ENCODE data around the gene RNF125. TPM values are rescaled to one million over a fixed set of nuclear protein-coding genes. Genes with fewer than 3 reads are reported as not detected.

The RNF125 gene
- total and polyA plus RNA-seq, 2 experiments from 2014 or later = 11.4 to 29.2 TPM

Other genes starting within 250 kb of the RNF125 start
- gene TRAPPC8, start 75.7 kb upstream of the RNF125 start, total RNA-seq (2014; rRNA removed; shearing (Covaris generic)) = 45.5 and 66.2 TPM in 2 replicates
- 20.1 and 27.2 TPM in 2 replicates for gene TRAPPC8, start 75.7 kb upstream of the RNF125 start, polyA plus RNA-seq (2016; fragmentation: Nextera tagmentation; extraction: Ambion mirVana)
- gene RNF138, start 73.0 kb downstream of the RNF125 start, total RNA-seq (2014; rRNA removed; shearing (Covaris generic)) = 89.6 and 134 TPM in 2 replicates
- 48.9 and 58.0 TPM in 2 replicates for gene RNF138, start 73.0 kb downstream of the RNF125 start, polyA plus RNA-seq (2016; fragmentation: Nextera tagmentation; extraction: Ambion mirVana)
- gene MEP1B, start 171.2 kb downstream of the RNF125 start, total RNA-seq (2014; rRNA removed; shearing (Covaris generic)) = not detected in 2 replicates
- not detected in 2 replicates for gene MEP1B, start 171.2 kb downstream of the RNF125 start, polyA plus RNA-seq (2016; fragmentation: Nextera tagmentation; extraction: Ambion mirVana)

Measured in GM23338 (cell line).